Neuronal stem cell (in vitro differentiated cells): ENCODE data around the gene PPP2R5C.
A peak's percentile ranks its signal among the peaks of the same experiment; 100 is the strongest.

Experiments
- DNase-seq: peaks from one replicate; pipeline ENCODE4 v3.0.0-alpha.2; 2013; ENCODE audit warnings: low spot score
- H2AFZ ChIP-seq: one replicate; pipeline ENCODE4 v1.6.1; 2013; ENCODE audit warnings: mild to moderate bottlenecking, low read length, inconsistent platforms
- H2AK5ac ChIP-seq: 2 replicates; pipeline ENCODE4 v1.6.1; 2013; ENCODE audit warnings: low read depth, mild to moderate bottlenecking, inconsistent platforms, low read length, moderate library complexity, mixed read lengths
- H2BK120ac ChIP-seq: 2 replicates; pipeline ENCODE4 v1.6.1; 2013; ENCODE audit warnings: low read depth, mild to moderate bottlenecking, inconsistent platforms, low read length, moderate library complexity, mixed read lengths
- H2BK12ac ChIP-seq: one replicate; pipeline ENCODE4 v1.6.1; 2013; ENCODE audit warnings: low read length, inconsistent platforms
- H2BK15ac ChIP-seq: 2 replicates; pipeline ENCODE4 v1.6.1; 2013; ENCODE audit warnings: mild to moderate bottlenecking, low read length, inconsistent platforms, mixed read lengths
- H2BK5ac ChIP-seq: one replicate; pipeline ENCODE4 v1.6.1; 2013; ENCODE audit warnings: inconsistent platforms, mild to moderate bottlenecking, low read length, moderate library complexity
- H3K14ac ChIP-seq: one replicate; pipeline ENCODE4 v1.6.1; 2013; ENCODE audit warnings: low read length, inconsistent platforms
- H3K18ac ChIP-seq: 2 replicates; pipeline ENCODE4 v1.6.1; 2013; ENCODE audit warnings: low read length, inconsistent platforms
- H3K23ac ChIP-seq: 2 replicates; pipeline ENCODE4 v1.6.1; 2013; ENCODE audit warnings: low read depth, mild to moderate bottlenecking, mixed read lengths, low read length, inconsistent platforms; ENCODE audit not compliant: poor library complexity
- H3K27ac ChIP-seq: replicated peaks from 3 replicates; pipeline ENCODE4 v1.5.1; 2013; ENCODE audit warnings: low read length, inconsistent platforms
- H3K27me3 ChIP-seq, 3 experiments: 2 replicates each; pipeline ENCODE4 v1.6.1; 2013; ENCODE audit warnings: low read length in 3 of 3, mild to moderate bottlenecking in 2 of 3, inconsistent platforms in 1 of 3, low read depth in 1 of 3, mixed read lengths in 1 of 3, moderate library complexity in 1 of 3; ENCODE audit not compliant: control insufficient read depth in 3 of 3, insufficient read depth in 3 of 3
- H3K36me3 ChIP-seq, 2 donors: replicated peaks in 1 of 2; 2 replicates each; pipeline ENCODE4 v1.6.1; 2013; ENCODE audit warnings: low read length in 2 of 2; ENCODE audit not compliant: control insufficient read depth in 2 of 2, insufficient read depth in 2 of 2
- H3K4ac ChIP-seq: 2 replicates; pipeline ENCODE4 v1.6.1; 2013; ENCODE audit warnings: inconsistent platforms, mild to moderate bottlenecking, low read length, moderate library complexity
- H3K4me1 ChIP-seq, 2 donors: 1 replicate in 1 of 2; 2 replicates in 1 of 2; pipeline ENCODE4 v1.6.1; 2013; ENCODE audit warnings: low read length in 2 of 2, low read depth in 1 of 2; ENCODE audit not compliant: control insufficient read depth in 2 of 2, insufficient read depth in 1 of 2
- H3K4me2 ChIP-seq: one replicate; pipeline ENCODE4 v1.6.1; 2013; ENCODE audit warnings: mild to moderate bottlenecking, low read length, inconsistent platforms; ENCODE audit not compliant: insufficient read depth, poor library complexity, severe bottlenecking
- H3K4me3 ChIP-seq, 2 donors: 2 replicates each; pipeline ENCODE4 v1.5.1; 2013; ENCODE audit warnings: low read length in 2 of 2, mild to moderate bottlenecking in 2 of 2, inconsistent platforms in 1 of 2, moderate library complexity in 1 of 2
- H3K79me1 ChIP-seq: one replicate; pipeline ENCODE4 v1.6.1; 2013; ENCODE audit warnings: low read depth, mild to moderate bottlenecking, inconsistent platforms, low read length, moderate library complexity
- H3K9ac ChIP-seq: one replicate; pipeline ENCODE4 v1.6.1; 2013; ENCODE audit warnings: mild to moderate bottlenecking, low read depth, low read length, inconsistent platforms; ENCODE audit not compliant: poor library complexity
- H3K9me3 ChIP-seq, 2 donors: replicated peaks in 1 of 2; 2 replicates each; pipeline versions ENCODE3 to v1.6.1; 2013; ENCODE audit warnings: low read length in 2 of 2, mild to moderate bottlenecking in 2 of 2, inconsistent platforms in 1 of 2, low read depth in 1 of 2, mixed read lengths in 1 of 2, moderate library complexity in 1 of 2; ENCODE audit not compliant: control insufficient read depth in 2 of 2, insufficient read depth in 1 of 2
- H4K8ac ChIP-seq: one replicate; pipeline ENCODE4 v1.6.1; 2013; ENCODE audit warnings: low read depth, mild to moderate bottlenecking, inconsistent platforms, low read length, moderate library complexity
- H4K91ac ChIP-seq: one replicate; pipeline ENCODE4 v1.6.1; 2013; ENCODE audit warnings: low read length, low read depth, mild to moderate bottlenecking, inconsistent platforms; ENCODE audit not compliant: poor library complexity
- WGBS, 2 donors: extraction: QIAGEN DNeasy Blood & Tissue Kit; methylation state at CpG; one replicate each; pipeline ENCODE4 v1.1.7; 2013; ENCODE audit warnings: missing lambda C conversion rate in 2 of 2, mixed read lengths in 1 of 2; ENCODE audit not compliant: insufficient read length in 2 of 2, insufficient replicate concordance in 1 of 2; ENCODE audit errors: extremely low coverage in 2 of 2; 5-methylcytosine and 5-hydroxymethylcytosine counted together

The PPP2R5C gene

GRCh38 chr14:101839236-101839635 lies 77.7 kb downstream of the PPP2R5C start:
- Histone ChIP-seq H3K36me3 (peaks cover 6 to 32% of the 10 kb centered on the region in 2 donors), H3K4me1 (peaks cover 2 to 4% of the 10 kb centered on the region in 2 donors), H2AK5ac (no peak overlapping the region), H2BK12ac (no peak overlapping the region), H3K4me2 (no peak overlapping the region), H3K79me1 (peaks cover 12% of the 10 kb centered on the region), H3K18ac (no peak overlapping the region), H2AFZ (no peak overlapping the region), H3K4me3 (no peak overlapping the region), H3K9me3 (no peaks in the 10 kb centered on the region), H3K4ac (no peak overlapping the region), H2BK120ac (no peak overlapping the region), H2BK15ac (no peak overlapping the region), H3K9ac (no peak overlapping the region), H3K23ac (no peak overlapping the region), H3K27ac (no peak overlapping the region), H3K27me3 (no peaks in the 10 kb centered on the region), H4K91ac (no peak overlapping the region), H3K14ac (no peak overlapping the region), H4K8ac (no peak overlapping the region), H2BK5ac (no peak overlapping the region)
- WGBS, 2 donors: no CpG with 5 or more reads among the region's 11 CpGs
- DNase-seq: no peak

GRCh38 chr14:101839661-101840060 lies 78.2 kb downstream of the PPP2R5C start:
- Histone ChIP-seq H2BK5ac (no peak overlapping the region), H3K27me3 (no peaks in the 10 kb centered on the region), H3K4me1 (peaks cover 2 to 4% of the 10 kb centered on the region in 2 donors), H3K4ac (no peak overlapping the region), H3K27ac (no peak overlapping the region), H3K9me3 (no peaks in the 10 kb centered on the region), H4K8ac (no peak overlapping the region), H4K91ac (no peak overlapping the region), H3K18ac (no peak overlapping the region), H2BK12ac (no peak overlapping the region), H2AK5ac (no peak overlapping the region), H2AFZ (no peak overlapping the region), H3K4me3 (no peak overlapping the region), H2BK120ac (no peak overlapping the region), H3K4me2 (no peak overlapping the region), H3K36me3 (peaks cover 7 to 35% of the 10 kb centered on the region in 2 donors), H3K14ac (no peak overlapping the region), H3K23ac (no peak overlapping the region), H3K79me1 (peaks cover 13% of the 10 kb centered on the region), H2BK15ac (no peak overlapping the region), H3K9ac (no peak overlapping the region)
- WGBS, 2 donors: no CpG with 5 or more reads among the region's 6 CpGs
- DNase-seq: no peak

- Histone ChIP-seq H2BK15ac (no peak overlapping the region), H4K91ac (no peak overlapping the region), H3K9ac (no peak overlapping the region), H3K4me1 (peaks cover 0 to 2% of the 10 kb centered on the region in 2 donors), H4K8ac (no peak overlapping the region), H3K27ac (no peak overlapping the region), H3K14ac (no peak overlapping the region), H2BK12ac (no peak overlapping the region), H2BK120ac (no peak overlapping the region), H3K79me1 (peaks cover 12% of the 10 kb centered on the region), H3K4me3 (no peak overlapping the region), H3K18ac (no peak overlapping the region), H2BK5ac (peak overlapping the region; percentile 79), H3K4ac (no peak overlapping the region), H3K23ac (peak overlapping the region; percentile 82), H2AFZ (no peak overlapping the region), H3K36me3 (peaks cover 7 to 33% of the 10 kb centered on the region in 2 donors), H2AK5ac (no peak overlapping the region), H3K4me2 (no peak overlapping the region), H3K27me3 (no peaks in the 10 kb centered on the region), H3K9me3 (no peaks in the 10 kb centered on the region)
- WGBS, 2 donors: no CpG with 5 or more reads among the region's 5 CpGs
- DNase-seq: no peak
These were observed 79.3 kb downstream of the PPP2R5C start for GRCh38 chr14:101840649-101841369.

GRCh38 chr14:101843038-101843437 lies 81.5 kb downstream of the PPP2R5C start:
- H3K36me3 ChIP-seq: peaks cover 7 to 24% of the 10 kb centered on the region in 2 donors
- peaks cover 0 to 2% of the 10 kb centered on the region in 2 donors for H3K4me1 ChIP-seq
- H2BK5ac ChIP-seq: no peak overlapping the region
- H2BK15ac ChIP-seq: no peak overlapping the region
- no peak overlapping the region for H2BK120ac ChIP-seq
- H3K27me3 ChIP-seq: no peaks in the 10 kb centered on the region
- DNase-seq: no peak
- no peak overlapping the region for H4K91ac ChIP-seq
- no peak overlapping the region for H3K9ac ChIP-seq
- H3K18ac ChIP-seq: no peak overlapping the region
- no peaks in the 10 kb centered on the region for H3K9me3 ChIP-seq
- no peak overlapping the region for H3K4me2 ChIP-seq
- no CpG with 5 or more reads among the region's 3 CpGs for WGBS, 2 donors
- no peak overlapping the region for H2AK5ac ChIP-seq
- H4K8ac ChIP-seq: no peak overlapping the region
- no peak overlapping the region for H3K14ac ChIP-seq
- no peak overlapping the region for H3K4ac ChIP-seq
- no peak overlapping the region for H2BK12ac ChIP-seq
- H3K79me1 ChIP-seq: peaks cover 14% of the 10 kb centered on the region
- no peak overlapping the region for H3K4me3 ChIP-seq
- H2AFZ ChIP-seq: no peak overlapping the region
- no peak overlapping the region for H3K23ac ChIP-seq
- no peak overlapping the region for H3K27ac ChIP-seq
